ENCODE measurements around the gene MBOAT7. TPM values are rescaled to one million over a fixed set of nuclear protein-coding genes. Genes with fewer than 3 reads are reported as not detected.

MBOAT7 gene
- total and polyA plus RNA-seq, 2 of the 8 experiments (the other 6 are each of a cell fraction or from before 2014, with no cell fraction given), result 85.5 to 90.9 TPM

- Histone ChIP-seq H2AFZ (ENCODE audit: low read length) (no peak overlapping the region), H3K14ac (ENCODE audit: insufficient read length) (no peak overlapping the region), H4K5ac (ENCODE audit: insufficient read length, low read depth, low read length) (no peak overlapping the region), H3K79me1 (ENCODE audit: low read depth, low read length) (no peaks in the 10 kb centered on the region), H3K4me2 (ENCODE audit: insufficient read depth in 1 of 2, low read depth in 2 of 2, low read length in 2 of 2) (no peak overlapping the region), H3K27ac (ENCODE audit: low read depth, low read length) (no peak overlapping the region), H3K18ac (ENCODE audit: extremely low read depth, low read length) (no peak overlapping the region), H3K9me3 (ENCODE audit: insufficient read depth in 2 of 2, low read depth in 1 of 2, low read length in 1 of 2) (no peaks in the 10 kb centered on the region), H3K4me3 (ENCODE audit: extremely low read depth in 1 of 4, insufficient read depth in 2 of 4, low read depth in 3 of 4, low read length in 4 of 4) (no peak overlapping the region), H3K4me1 (replicated peaks in 1 of 4; ENCODE audit: control insufficient read depth in 3 of 4, insufficient read depth in 4 of 4, low read length in 3 of 4) (peaks cover 0 to 1% (median 0%) of the 10 kb centered on the region in 4 experiments; a peak in 2 of 7 replicates), H4K91ac (replicated peaks; ENCODE audit: insufficient read length, low read length) (no peak overlapping the region), H2BK5ac (ENCODE audit: low read depth, low read length) (no peak overlapping the region), H2BK20ac (ENCODE audit: low read length) (no peak overlapping the region), H3K23ac (ENCODE audit: insufficient read length) (no peak overlapping the region), H3K9ac (replicated peaks in 1 of 4; ENCODE audit: extremely low read depth in 1 of 4, low read depth in 3 of 4, low read length in 3 of 4) (no peak overlapping the region), H3K23me2 (ENCODE audit: low read depth, low read length) (no peaks in the 10 kb centered on the region), H2AK5ac (ENCODE audit: low read depth, low read length) (no peak overlapping the region), H2BK120ac (replicated peaks; ENCODE audit: low read depth, low read length) (no peak overlapping the region), H3K79me2 (ENCODE audit: control insufficient read depth in 1 of 2, insufficient read depth in 2 of 2, low read length in 2 of 2) (no peaks in the 10 kb centered on the region), H3K27me3 (replicated peaks in 1 of 4; ENCODE audit: control insufficient read depth in 3 of 4, extremely low read depth in 1 of 4, insufficient read depth in 3 of 4, low read length in 3 of 4) (no peaks in the 10 kb centered on the region), H2BK12ac (ENCODE audit: low read depth, low read length) (no peak overlapping the region), H4K8ac (ENCODE audit: extremely low read depth, insufficient read depth, low read length) (peak overlapping the region; percentile 57; the same call in 1 of the 2 replicates), H2BK15ac (ENCODE audit: low read length) (no peak overlapping the region), H3K56ac (replicated peaks; ENCODE audit: insufficient read length, low read depth, low read length) (no peak overlapping the region), H3K4ac (replicated peaks; ENCODE audit: insufficient read length, low read depth, low read length) (no peak overlapping the region), H3K36me3 (ENCODE audit: control insufficient read depth in 2 of 4, insufficient read depth in 4 of 4, low read length in 3 of 4) (no peaks in the 10 kb centered on the region), H4K20me1 (replicated peaks in 1 of 2; ENCODE audit: control insufficient read depth in 1 of 2, insufficient read depth in 2 of 2, low read length in 2 of 2) (no peaks in the 10 kb centered on the region)
- DNase-seq (ENCODE audit: low read depth in 1 of 2, low spot score in 2 of 2), result no peak
- 88% methylated on average over 7 of the region's 8 CpGs; no CpG with 5 or more reads in 1 of the 2 experiments for WGBS, 2 experiments (ENCODE audit: extremely low coverage in 1 of 2, insufficient coverage in 1 of 2, insufficient read length in 1 of 2, insufficient replicate concordance in 2 of 2, low coverage in 1 of 2, low lambda C conversion rate in 2 of 2, missing lambda C conversion rate in 1 of 2)
- TF ChIP-seq KDM1A (IDR thresholded peaks at IDR 0.05; ENCODE audit: borderline replicate concordance, low read length) (no peak), CTCF (IDR thresholded peaks at IDR 0.05; ENCODE audit: control extremely low read depth in 1 of 3, insufficient read depth in 1 of 3, low read depth in 1 of 3, low read length in 3 of 3) (no peak), POLR2AphosphoS5 (IDR thresholded peaks at IDR 0.05; ENCODE audit: low read depth, low read length) (no peak), CBX8 (IDR thresholded peaks at IDR 0.05; ENCODE audit: borderline replicate concordance, low read depth, low read length) (no peak), ATF2 (IDR thresholded peaks at IDR 0.05; ENCODE audit: low read length) (no peak), SP4 (IDR thresholded peaks at IDR 0.05; ENCODE audit: low read length) (no peak)
- ChIA-PET POLR2A (ENCODE audit: partially characterized antibody) (interaction anchor here (2.9 to 23.4 kb wide), 2 partner anchors 11 to 29 kb away, joined by 34 to 909 read pairs; partner anchors contain the start of genes MBOAT7, RPS9 and TSEN34), CTCF (ENCODE audit: partially characterized antibody) (no interaction called here)
- FAIRE-seq, result no peak
Observed at GRCh38 chr19:54218259-54218658, 28.9 kb upstream of the MBOAT7 start.
